Measurements from ENCODE around the gene CELF6. TPM values are rescaled to one million over a fixed set of nuclear protein-coding genes. Genes with fewer than 3 reads are reported as not detected.

CELF6 gene
- total and polyA plus RNA-seq, 2 experiments from 2014 or later, result 0.14 TPM; not detected in 1

- TF ChIP-seq CTCF (conservative IDR thresholded peaks at IDR 0.05; ENCODE audit: low read depth in 2 of 2), result no peak
These were observed 81.4 kb downstream of the CELF6 start (continued) for GRCh38 chr15:72238586-72238985.

GRCh38 chr15:72237853-72238224 is 82.1 kb downstream of the CELF6 start:
- TF ChIP-seq STAT1 (IDR thresholded peaks at IDR 0.05; ENCODE audit: unreplicated experiment), result no peak
- no peak for TF ChIP-seq ZNF462 (CRISPR knock-in tag; IDR thresholded peaks at IDR 0.05)
- TF ChIP-seq NANOG (IDR thresholded peaks at IDR 0.05; ENCODE audit: borderline replicate concordance), result no peak
- TF ChIP-seq ZNF331 (CRISPR knock-in tag; IDR thresholded peaks at IDR 0.05; ENCODE audit: low read depth), result no peak
- TF ChIP-seq POLR2AphosphoS5 (IDR thresholded peaks at IDR 0.05; ENCODE audit: low read depth), result no peak
- TF ChIP-seq EZH2phosphoT487 (IDR thresholded peaks at IDR 0.05; ENCODE audit: unreplicated experiment), result no peak
- TF ChIP-seq REST (IDR thresholded peaks at IDR 0.05; ENCODE audit: unreplicated experiment), result no peak
- no peak for TF ChIP-seq ETS1 (IDR thresholded peaks at IDR 0.05)
- no peak for TF ChIP-seq CTCF (conservative IDR thresholded peaks at IDR 0.05; ENCODE audit: low read depth in 2 of 2)
- no peak for TF ChIP-seq JUNB (IDR thresholded peaks at IDR 0.05; ENCODE audit: unreplicated experiment)
- Histone ChIP-seq H2AFZ (no peak overlapping the region), H3K79me2 (replicated peaks; ENCODE audit: insufficient read depth) (no peaks in the 10 kb centered on the region), H3F3A (replicated peaks; ENCODE audit: low read depth) (no peaks in the 10 kb centered on the region), H3K27me3 (ENCODE audit: insufficient read depth) (no peaks in the 10 kb centered on the region), H3K4me3 (no peak overlapping the region), H3K36me3 (ENCODE audit: insufficient read depth) (no peaks in the 10 kb centered on the region), H3K27ac (ENCODE audit: low read depth) (no peak overlapping the region), H3K9me2 (ENCODE audit: insufficient read depth) (no peaks in the 10 kb centered on the region), H3K4me1 (ENCODE audit: insufficient read depth) (peaks cover 9% of the 10 kb centered on the region), H3K4me2 (peak overlapping the region; percentile 8; the same call in 1 of the 2 replicates), H4K20me1 (replicated peaks; ENCODE audit: insufficient read depth) (no peaks in the 10 kb centered on the region; the same call in 1 of the 2 replicates)
- no peaks in the 10 kb centered on the region for H3K9me3 Mint-ChIP-seq
- peak; percentile 35; the same call in 2 of the 3 replicates for ATAC-seq
- peaks cover 63% of the 10 kb centered on the region for H3K27me3 Mint-ChIP-seq (ENCODE audit: insufficient read depth, low read depth, poor library complexity)
- H3K4me3 Mint-ChIP-seq, result no peak overlapping the region
- peaks cover 20% of the 10 kb centered on the region for H3K4me1 Mint-ChIP-seq
- no peak overlapping the region for H3K27ac Mint-ChIP-seq
- H3K36me3 Mint-ChIP-seq (ENCODE audit: low read depth), result peaks cover 30% of the 10 kb centered on the region
- DNase-seq (ENCODE audit: low spot score), result peak; percentile 18
